Epidermal melanocyte (primary cell): ENCODE data around the gene EXOC2.

Source experiments
- DNase-seq: peaks from one replicate; pipeline ENCODE4 v3.0.0; 2011; ENCODE audit warnings: low spot score; ENCODE audit not compliant: insufficient read length

Gene EXOC2

GRCh38 chr6:470051-470900 lies 222.7 kb downstream of the EXOC2 start:
- no peak for DNase-seq

- no peak for DNase-seq
These were observed 225.3 kb downstream of the EXOC2 start for GRCh38 chr6:467671-468082.

GRCh38 chr6:467111-467510 lies 225.8 kb downstream of the EXOC2 start:
- DNase-seq: no peak

- DNase-seq: no peak
These were observed 226.4 kb downstream of the EXOC2 start for GRCh38 chr6:466564-466963.

GRCh38 chr6:465531-466348 lies 227.2 kb downstream of the EXOC2 start:
- no peak for DNase-seq

DNA sequence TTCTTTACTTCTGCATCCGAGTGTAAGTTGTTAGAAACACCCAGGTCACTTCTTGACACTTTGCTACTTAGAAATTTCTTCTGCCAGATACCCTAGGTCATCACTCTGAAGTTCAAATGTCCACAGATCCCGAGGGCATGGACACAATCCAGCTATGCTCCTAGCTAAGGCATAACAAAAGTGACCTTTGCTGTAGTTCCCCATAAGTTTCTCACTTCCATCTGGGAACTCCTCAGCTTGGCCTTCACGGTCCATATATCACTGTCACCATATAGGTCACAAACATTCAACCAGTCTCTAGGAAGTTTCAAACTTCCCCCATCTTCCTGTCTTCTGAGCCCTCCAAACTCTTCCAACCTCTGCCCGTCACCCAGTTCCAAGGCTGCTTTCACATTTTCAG lies 236.1 kb downstream of the EXOC2 start:
- no peak for DNase-seq

GRCh38 chr6:456358-456867 lies 236.5 kb downstream of the EXOC2 start:
- no peak for DNase-seq

GRCh38 chr6:455835-456234 lies 237.1 kb downstream of the EXOC2 start:
- DNase-seq: no peak

DNA sequence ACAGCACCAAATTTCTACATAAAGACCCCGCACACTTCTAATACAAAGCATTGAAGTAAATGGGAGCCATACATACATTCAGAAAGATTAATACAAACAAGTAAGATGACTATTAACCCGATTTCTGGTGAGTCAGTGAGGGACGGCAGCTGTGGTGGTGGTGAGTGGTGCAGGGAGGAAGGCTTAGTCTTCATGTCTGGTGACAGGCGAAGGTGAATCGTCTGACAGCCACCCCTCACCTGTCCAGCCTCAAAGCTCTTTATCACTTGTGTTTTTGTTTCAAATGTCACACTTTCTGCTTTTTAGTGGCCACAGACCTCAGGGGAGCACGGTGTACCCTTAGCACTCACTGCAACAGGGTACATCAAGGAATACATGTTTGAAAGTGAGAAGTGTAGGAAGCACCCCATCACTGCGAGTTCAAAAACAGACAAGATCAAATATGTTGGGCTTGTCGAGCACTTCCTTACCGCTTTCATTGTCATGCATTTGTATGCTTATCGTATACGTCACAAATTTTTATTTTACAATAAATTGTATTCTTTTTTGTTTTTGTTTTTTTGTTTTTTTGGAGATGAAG lies 237.8 kb downstream of the EXOC2 start:
- no peak for DNase-seq

DNA sequence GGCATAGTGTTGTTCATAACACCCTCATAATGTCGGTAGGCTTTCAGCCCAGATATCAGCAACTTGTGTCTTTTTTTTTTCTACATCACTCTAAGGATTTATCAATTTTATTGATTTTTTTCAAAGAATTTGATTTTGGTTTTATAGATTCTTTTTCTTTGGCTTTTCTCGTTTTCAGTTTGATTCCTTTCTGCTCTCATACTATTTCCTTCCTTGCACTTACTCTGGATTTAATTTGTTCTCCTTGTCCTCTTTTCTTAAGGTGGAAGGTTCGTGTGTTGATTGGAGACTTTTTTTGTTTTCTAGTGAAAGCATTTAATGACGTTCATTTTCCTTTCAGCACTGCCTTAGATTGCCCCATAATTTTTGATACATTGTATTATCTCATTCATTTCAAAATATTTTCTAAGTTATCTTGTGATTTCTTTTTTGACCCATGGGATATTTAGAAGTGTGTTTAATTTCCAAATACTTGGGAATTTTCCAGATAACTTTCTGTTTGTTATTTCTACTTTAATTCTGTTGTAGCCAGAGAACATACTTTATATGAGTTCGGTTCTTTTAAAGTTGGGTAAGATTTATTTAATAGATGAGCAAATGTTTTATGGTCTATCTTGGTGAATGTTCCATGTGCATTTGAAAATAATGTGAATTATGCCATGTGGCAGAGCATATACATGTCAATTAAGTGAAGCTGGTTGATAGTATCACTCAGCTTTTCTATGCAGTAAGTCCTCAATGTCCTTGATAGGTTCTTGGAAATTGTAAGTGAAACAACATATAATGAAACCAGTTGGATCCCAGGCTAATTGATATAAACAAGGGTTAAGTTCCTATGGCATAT lies 238.6 kb downstream of the EXOC2 start:
- DNase-seq: no peak

DNA sequence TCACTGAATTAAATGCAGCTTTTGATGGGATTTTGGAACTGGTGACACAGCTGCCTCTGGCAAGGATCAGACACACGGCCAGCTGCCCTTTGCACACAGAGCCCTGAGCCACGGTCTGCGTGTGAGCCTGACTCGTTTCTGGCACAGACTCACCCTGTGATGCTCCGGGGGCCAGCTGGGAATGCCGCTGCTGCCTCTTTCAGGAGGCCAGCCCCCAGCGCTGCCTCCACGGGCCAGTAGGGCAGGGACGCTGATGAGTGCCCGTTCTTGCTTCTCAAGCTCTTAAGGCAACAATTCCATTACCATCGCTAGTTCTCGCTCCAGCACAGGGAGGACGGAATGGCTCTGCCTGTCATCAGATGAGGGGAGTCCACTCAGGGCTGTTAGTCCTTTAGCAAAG lies 239.8 kb downstream of the EXOC2 start:
- peak; percentile 78 for DNase-seq

DNA sequence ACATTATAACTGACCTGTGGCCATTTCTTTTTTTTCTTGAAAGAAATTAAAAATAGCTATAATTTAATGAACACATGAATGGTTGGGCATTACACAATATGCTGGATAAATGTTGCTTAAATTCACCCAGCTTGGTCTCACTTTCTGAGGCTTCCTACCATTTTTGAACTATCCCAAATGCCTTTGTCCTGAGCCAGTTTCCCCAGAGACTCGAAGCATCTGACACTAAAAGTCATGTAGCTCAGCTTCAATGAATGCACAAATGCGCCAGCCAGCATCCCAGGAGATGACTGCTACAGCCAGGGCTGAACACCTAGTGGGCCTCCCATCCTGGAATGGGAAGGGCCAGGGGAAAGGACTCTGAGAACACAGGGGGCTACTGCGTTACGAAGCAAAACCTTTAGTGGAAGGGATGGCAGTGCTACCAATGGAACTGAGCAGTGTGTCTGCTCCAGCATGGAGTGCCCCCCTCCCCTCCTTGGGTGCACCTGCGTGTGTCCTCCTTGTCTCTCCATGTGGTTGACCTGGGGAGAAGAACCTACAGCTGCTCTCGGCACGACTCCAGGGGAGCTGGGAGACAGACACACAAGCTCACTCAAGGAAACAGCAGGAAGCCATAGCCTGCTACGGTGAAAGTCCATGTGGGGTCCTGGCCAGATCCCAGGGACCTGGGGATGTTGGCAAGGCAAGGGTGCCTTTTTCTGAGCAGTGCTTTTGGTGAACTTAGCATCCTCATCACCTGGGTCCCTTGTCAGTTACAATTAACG lies 240.5 kb downstream of the EXOC2 start:
- no peak for DNase-seq

GRCh38 chr6:451847-452246 lies 241.1 kb downstream of the EXOC2 start:
- DNase-seq: no peak

DNA sequence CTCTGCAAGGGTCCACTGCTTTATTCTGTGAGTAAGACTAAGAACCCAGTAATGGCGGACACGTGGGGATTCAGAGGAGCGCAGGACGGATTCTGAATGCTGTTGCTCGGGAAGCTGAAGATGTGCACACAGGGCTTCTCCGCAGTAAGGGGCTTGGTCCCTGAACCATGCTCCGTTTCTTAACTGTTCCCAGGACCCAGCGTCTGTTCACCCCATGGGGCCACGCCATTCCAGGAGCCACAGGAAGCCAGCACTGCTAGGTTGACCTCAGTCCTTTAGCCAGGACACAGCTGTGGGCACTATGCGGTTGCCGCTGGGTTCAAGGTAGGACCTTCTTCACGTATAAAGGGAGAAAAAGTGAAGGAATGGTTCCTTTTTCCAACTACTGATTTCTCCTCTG lies 241.6 kb downstream of the EXOC2 start:
- DNase-seq: no peak

DNA sequence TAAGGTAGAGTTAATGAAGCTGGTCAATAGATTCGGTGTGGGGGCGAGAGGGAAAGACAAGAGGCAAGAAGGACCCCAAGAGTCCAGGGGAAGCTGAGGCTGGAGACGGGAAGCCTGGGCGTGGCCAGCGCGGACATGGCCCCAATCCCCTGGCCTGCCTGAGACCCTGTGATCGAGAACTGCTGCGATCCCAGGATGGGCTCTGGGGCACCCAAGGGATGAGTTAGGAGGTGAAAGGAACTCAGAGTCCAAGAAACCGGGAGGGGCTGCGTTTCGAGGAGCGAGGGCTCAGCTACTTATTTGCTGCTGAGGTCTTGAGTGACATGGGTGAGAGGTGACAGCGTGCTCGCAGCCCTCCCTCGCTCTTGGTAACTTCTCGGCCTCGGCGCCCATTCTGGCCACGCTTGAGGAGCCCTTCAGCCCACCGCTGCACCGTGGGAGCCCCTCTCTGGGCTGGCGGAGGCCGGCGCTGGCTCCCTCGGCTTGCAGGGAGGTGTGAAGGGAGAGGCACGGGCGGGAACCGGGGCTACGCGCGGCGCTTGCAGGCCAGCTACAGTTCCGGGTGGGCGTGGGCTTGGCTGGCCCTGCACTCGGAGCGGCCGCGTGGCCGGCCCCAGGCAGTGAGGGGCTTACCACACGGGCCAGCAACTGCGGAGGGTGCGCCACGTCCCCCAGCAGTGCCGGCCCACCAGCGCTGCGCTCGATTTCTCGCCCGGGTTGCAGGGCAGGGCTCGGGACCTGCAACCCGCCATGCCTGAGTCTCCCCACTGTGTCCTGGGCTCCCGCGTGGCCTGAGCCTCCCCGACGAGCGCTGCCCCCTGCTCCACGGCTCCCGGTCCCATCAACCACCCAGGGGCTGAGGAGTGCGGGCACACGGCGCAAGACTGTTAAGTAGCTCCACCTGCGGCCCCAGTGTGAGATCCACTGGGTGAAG lies 243.2 kb downstream of the EXOC2 start:
- DNase-seq: no peak

- no peak for DNase-seq
These were observed 243.9 kb downstream of the EXOC2 start for GRCh38 chr6:449057-449430.

- no peak for DNase-seq
These were observed 244.5 kb downstream of the EXOC2 start for GRCh38 chr6:448296-449056.

GRCh38 chr6:447381-448165 lies 245.4 kb downstream of the EXOC2 start:
- no peak for DNase-seq
